Spleen (tissue), 11 donors: ENCODE measurements around the gene CLMP. TPM values are rescaled to one million over a fixed set of nuclear protein-coding genes. Genes with fewer than 3 reads are reported as not detected.
"Not testable (repeated sequence)": the region's sequence is repeated elsewhere in the genome, so short reads cannot be mapped to it uniquely, and the experiment has no call there.

Experiments
- DNase-seq: peaks from one replicate; pipeline ENCODE4 v3.0.0-alpha.2; 2020
- H3K27ac ChIP-seq, 8 donors: fragments of 200-600 bp; sonication (generic) in 7 of 8; 1 replicate in 4 of 8; 2 replicates in 4 of 8; pipeline versions ENCODE4 v1.5.0 to v1.8.0; 2016 to 2021; ENCODE audit warnings: inconsistent platforms in 4 of 8, mild to moderate bottlenecking in 4 of 8, moderate library complexity in 1 of 8
- H3K27me3 ChIP-seq, 7 donors: fragments of 200-600 bp; sonication (generic) in 6 of 7; replicated peaks in 1 of 7; 1 replicate in 4 of 7; 2 replicates in 3 of 7; pipeline versions ENCODE4 v1.5.0 to v1.8.0; 2016 to 2021; ENCODE audit warnings: inconsistent platforms in 3 of 7, mild to moderate bottlenecking in 1 of 7
- H3K36me3 ChIP-seq, 6 donors: fragments of 200-600 bp; sonication (generic) in 5 of 6; 1 replicate in 4 of 6; 2 replicates in 2 of 6; pipeline versions ENCODE4 v1.5.0 to v1.8.0; 2016 to 2021; ENCODE audit warnings: inconsistent platforms in 2 of 6
- H3K4me1 ChIP-seq, 6 donors: fragments of 200-600 bp; sonication (generic) in 5 of 6; 1 replicate in 3 of 6; 2 replicates in 3 of 6; pipeline versions ENCODE4 v1.5.0 to v1.8.0; 2016 to 2021; ENCODE audit warnings: inconsistent platforms in 3 of 6
- H3K4me3 ChIP-seq, 8 donors: fragments of 200-600 bp; sonication (generic) in 7 of 8; 1 replicate in 4 of 8; 2 replicates in 4 of 8; pipeline versions ENCODE4 v1.5.0 to v1.8.0; 2016 to 2021; ENCODE audit warnings: inconsistent platforms in 4 of 8, mild to moderate bottlenecking in 4 of 8, moderate library complexity in 2 of 8
- H3K9me3 ChIP-seq, 8 donors: fragments of 200-600 bp; sonication (generic) in 7 of 8; 1 replicate in 4 of 8; 2 replicates in 4 of 8; pipeline versions ENCODE4 v1.5.0 to v1.8.0; 2016 to 2021; ENCODE audit warnings: inconsistent platforms in 4 of 8
- CTCF ChIP-seq, 11 experiments: fragments of 200-600 bp in 7 of 11; fragments of 450-650 bp in 4 of 11; sonication (generic) in 4 of 11; IDR thresholded peaks in 8 of 11; conservative IDR thresholded peaks in 3 of 11; 1 replicate in 7 of 11; 2 replicates in 4 of 11; pipeline versions ENCODE4 v1.4.0 to v1.8.0; 2016 to 2021; ENCODE audit warnings: antibody characterized with exemption in 11 of 11, inconsistent platforms in 4 of 11, mild to moderate bottlenecking in 1 of 11
- POLR2A ChIP-seq, 3 donors: fragments of 450-650 bp; IDR thresholded peaks; one replicate each; pipeline ENCODE4 v1.5.1; 2017; ENCODE audit warnings: antibody characterized with exemption in 3 of 3, mild to moderate bottlenecking in 1 of 3
- POLR2AphosphoS5 ChIP-seq, 3 donors: sonication (generic); formaldehyde crosslinking; IDR thresholded peaks; one replicate each; pipeline ENCODE4 v1.5.1; 2017; ENCODE audit warnings: antibody characterized with exemption in 3 of 3
- WGBS, 5 donors: extraction: QIAGEN DNeasy Blood & Tissue Kit in 3 of 5; methylation state at CpG; one replicate each; pipeline versions ENCODE4 v1.1.5 to v1.1.7; 2013 to 2018; 5-methylcytosine and 5-hydroxymethylcytosine counted together
- intact Hi-C: fragments of 100-400 bp; cut with DNase I; formaldehyde crosslinking; loops from one replicate; pipeline ENCODE4 v1.15.0; 2023; ENCODE audit warnings: low total_unique reads
- polyA plus RNA-seq, 3 donors: library from polyadenylated mRNA; stranded (reverse); fragments of 200-250 nt; gene quantifications; one replicate each; pipeline ENCODE4 v1.2.1, GENCODE V29; 2013
- total RNA-seq, 7 donors: library from RNA; depleted of rRNA in 3 of 7; stranded (reverse); fragments of >200 nt in 3 of 7; fragmentation: NEBNext Ultra II Directional in 4 of 7; extraction: Animal tissue kit (Norgen Biotek cat#: 25700) in 4 of 7; gene quantifications; one replicate each; pipeline versions ENCODE4 v1.1.0 to v1.2.1, GENCODE V29; 2016 to 2021
- donor health status: healthy with polysubstance abuse.
- donor health status: DM: no; HTN: no; CAD: no; lungs with moderate emphysema.
- donor health status: DM: no; HTN: no; CAD: no.
- donor health status: Bipolar disorder and iron deficiency.
- donor health status: healthy.
- donor health status: DM: no; HTN: no; CAD: no.
- donor health status: DM: yes; HTN: yes; CAD: no.

Gene CLMP
- total and polyA plus RNA-seq, 10 donors = 3.1 to 36.5 (median 13.1) TPM

GRCh38 chr11:123209591-123209990 lies 14.5 kb upstream of the CLMP start:
- no peaks in the 10 kb centered on the region for H3K36me3 ChIP-seq
- intact Hi-C loops = no loop called here
- no peak overlapping the region for H3K4me3 ChIP-seq
- no peak for TF ChIP-seq POLR2AphosphoS5 (IDR thresholded peaks at IDR 0.05)
- no peak for TF ChIP-seq POLR2A (IDR thresholded peaks at IDR 0.05)
- TF ChIP-seq CTCF (IDR thresholded peaks at IDR 0.05 in 8 of 11, conservative IDR thresholded peaks at IDR 0.05 in 3 of 11) = no peak
- no peak for DNase-seq
- H3K9me3 ChIP-seq = no peaks in the 10 kb centered on the region
- WGBS, 5 donors = 78 to 82% (median 80%) methylated on average over 4 of the region's 4 CpGs
- no peaks in the 10 kb centered on the region for H3K4me1 ChIP-seq
- H3K27ac ChIP-seq = no peak overlapping the region
- peaks cover 0 to 23% (median 0%) of the 10 kb centered on the region in 7 donors for H3K27me3 ChIP-seq

GRCh38 chr11:123206791-123207434 lies 11.9 kb upstream of the CLMP start:
- Histone ChIP-seq H3K9me3 (no peaks in the 10 kb centered on the region), H3K27ac (no peak overlapping the region), H3K36me3 (no peaks in the 10 kb centered on the region), H3K4me1 (peaks cover 0 to 11% (median 8%) of the 10 kb centered on the region in 6 donors), H3K27me3 (peaks cover 0 to 13% (median 0%) of the 10 kb centered on the region in 7 donors), H3K4me3 (no peak overlapping the region)
- intact Hi-C loops = no loop called here
- DNase-seq = no peak
- WGBS, 5 donors = 74 to 85% (median 80%) methylated on average over 10 of the region's 10 CpGs
- TF ChIP-seq POLR2A (IDR thresholded peaks at IDR 0.05) = no peak
- TF ChIP-seq CTCF (IDR thresholded peaks at IDR 0.05 in 8 of 11, conservative IDR thresholded peaks at IDR 0.05 in 3 of 11) = no peak
- no peak for TF ChIP-seq POLR2AphosphoS5 (IDR thresholded peaks at IDR 0.05)

GRCh38 chr11:123206055-123206454 lies 11.0 kb upstream of the CLMP start:
- H3K36me3 ChIP-seq, intact Hi-C loops, H3K9me3 ChIP-seq, H3K27me3 ChIP-seq, H3K4me3 ChIP-seq, H3K27ac ChIP-seq, DNase-seq: not testable (repeated sequence)
- 87 to 93% (median 89%) methylated on average over 7 of the region's 7 CpGs for WGBS, 5 donors
- H3K4me1 ChIP-seq = peaks cover 5 to 19% (median 14%) of the 10 kb centered on the region in 6 donors

- 88 to 96% (median 94%) methylated on average over 6 of the region's 6 CpGs for WGBS, 5 donors
- intact Hi-C loops = no loop called here
- no peak overlapping the region for H3K4me3 ChIP-seq
- no peaks in the 10 kb centered on the region for H3K36me3 ChIP-seq
- H3K27me3 ChIP-seq = peaks cover 0 to 8% (median 0%) of the 10 kb centered on the region in 7 donors
- H3K27ac ChIP-seq = no peak overlapping the region
- no peak for TF ChIP-seq CTCF (IDR thresholded peaks at IDR 0.05 in 8 of 11, conservative IDR thresholded peaks at IDR 0.05 in 3 of 11)
- no peak for TF ChIP-seq POLR2AphosphoS5 (IDR thresholded peaks at IDR 0.05)
- TF ChIP-seq POLR2A (IDR thresholded peaks at IDR 0.05) = no peak
- H3K4me1 ChIP-seq = peaks cover 5 to 30% (median 19%) of the 10 kb centered on the region in 6 donors
- no peak for DNase-seq
- no peaks in the 10 kb centered on the region for H3K9me3 ChIP-seq
These were observed 8.9 kb upstream of the CLMP start for GRCh38 chr11:123203934-123204333.
